NCI-H526 (cell line): ENCODE measurements around the gene HPS4.
"Not testable (repeated sequence)": the region's sequence is repeated elsewhere in the genome, so short reads cannot be mapped to it uniquely, and the experiment has no call there.

Experiments
- DNase-seq, 2 experiments: peaks; one replicate each; lab custom pipeline; 2025; lab: John Stamatoyannopoulos, UW

HPS4 gene

DNA sequence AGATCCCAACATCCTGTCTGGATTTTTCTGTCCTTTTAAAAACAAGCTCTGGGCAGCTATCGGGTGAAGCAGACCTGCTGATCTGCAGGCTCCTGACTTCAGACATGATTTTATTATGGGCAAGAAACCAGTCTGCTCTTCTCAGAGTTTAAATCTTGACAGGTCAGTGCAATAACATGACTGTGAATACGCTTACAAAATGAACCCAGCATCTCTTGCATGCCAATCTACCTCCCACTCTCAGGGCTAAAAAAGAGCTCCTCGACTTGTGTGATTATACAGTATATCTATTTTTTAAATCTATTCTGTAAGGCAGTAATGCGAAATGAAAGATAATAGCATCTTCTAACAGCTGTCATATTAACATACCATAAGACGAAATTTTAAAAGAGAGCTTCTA, 73.2 kb downstream of the HPS4 start:
- DNase-seq = no peak

DNA sequence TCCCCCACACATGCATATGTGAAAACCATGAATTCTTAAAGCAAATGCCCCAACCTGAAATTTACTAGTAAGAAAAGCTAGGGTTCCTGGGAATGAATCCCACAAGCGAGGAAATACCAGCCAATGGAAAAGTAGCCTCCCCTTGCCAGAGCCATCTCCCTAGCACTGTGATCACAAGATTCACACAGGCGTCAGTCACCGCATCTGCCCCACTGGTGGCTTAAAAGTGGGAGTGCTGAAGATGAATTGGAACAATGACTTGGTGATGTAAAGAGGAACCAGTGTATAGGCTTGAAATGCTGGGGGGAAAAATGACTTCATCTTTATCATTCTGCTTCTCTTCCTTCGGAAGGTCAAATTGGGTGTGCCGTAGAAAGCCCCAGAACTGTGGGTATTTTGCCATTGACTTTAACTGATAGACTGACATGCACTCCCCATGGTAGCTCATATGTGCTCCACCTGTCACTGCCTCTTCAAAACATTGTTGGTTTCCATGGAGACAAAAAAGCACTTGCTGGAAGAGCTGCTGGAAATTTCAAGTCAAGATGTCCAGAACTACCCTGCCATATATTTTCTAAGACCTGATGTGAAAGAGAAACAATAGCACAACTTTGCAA, 73.8 kb downstream of the HPS4 start:
- DNase-seq = peak in 1 of 2 experiments; percentile 2

DNA sequence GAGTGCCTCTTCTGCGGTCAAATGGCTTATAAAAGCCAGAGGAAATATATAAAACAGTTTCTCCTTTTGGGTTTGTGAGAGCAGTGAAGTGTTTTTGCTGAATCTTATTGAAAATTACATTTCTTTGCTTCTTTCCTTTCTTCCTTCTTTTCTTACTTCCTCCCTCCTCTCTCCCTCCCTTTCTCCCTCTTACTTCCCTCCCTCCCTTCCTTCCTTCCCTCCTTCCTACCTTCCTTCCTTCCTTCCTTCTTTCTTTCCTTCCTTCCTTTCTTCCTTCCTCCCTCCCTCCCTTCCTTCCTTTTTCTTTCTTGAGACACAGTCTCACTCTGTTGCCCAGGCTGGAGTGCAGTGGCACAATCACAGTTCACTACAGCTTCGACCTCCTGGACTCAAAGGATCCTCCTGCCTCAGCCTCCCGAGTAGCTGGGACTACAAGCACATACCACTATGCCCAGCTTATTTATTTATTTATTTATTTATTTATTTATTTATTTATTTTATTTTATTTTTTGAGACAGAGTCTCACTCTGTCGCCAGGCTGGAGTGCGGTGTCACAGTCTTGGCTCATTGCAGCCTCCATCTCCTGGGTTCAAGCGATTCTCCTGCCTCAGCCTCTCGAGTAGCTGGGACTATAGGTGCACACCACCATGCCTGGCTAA, 74.9 kb downstream of the HPS4 start:
- not testable (repeated sequence) for DNase-seq

DNA sequence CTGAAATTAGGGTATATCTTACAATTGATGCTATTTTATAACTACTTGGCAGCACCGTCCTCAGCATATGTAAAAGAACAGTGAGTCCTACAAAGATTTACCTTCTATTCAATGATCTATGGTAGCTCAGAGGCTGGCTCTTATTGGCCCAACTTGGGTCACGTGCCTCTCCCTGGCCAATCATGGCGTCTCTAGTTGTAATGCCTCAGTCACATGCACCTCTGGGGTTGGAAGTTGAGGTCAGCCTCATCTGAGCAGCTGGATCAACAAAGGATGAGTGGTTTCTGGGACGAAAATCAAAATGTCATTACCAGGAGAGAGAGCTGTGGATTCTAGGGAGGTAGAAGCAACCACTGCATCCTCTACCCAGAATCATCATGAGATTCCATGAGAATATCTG, 77.5 kb downstream of the HPS4 start:
- no peak for DNase-seq

DNA sequence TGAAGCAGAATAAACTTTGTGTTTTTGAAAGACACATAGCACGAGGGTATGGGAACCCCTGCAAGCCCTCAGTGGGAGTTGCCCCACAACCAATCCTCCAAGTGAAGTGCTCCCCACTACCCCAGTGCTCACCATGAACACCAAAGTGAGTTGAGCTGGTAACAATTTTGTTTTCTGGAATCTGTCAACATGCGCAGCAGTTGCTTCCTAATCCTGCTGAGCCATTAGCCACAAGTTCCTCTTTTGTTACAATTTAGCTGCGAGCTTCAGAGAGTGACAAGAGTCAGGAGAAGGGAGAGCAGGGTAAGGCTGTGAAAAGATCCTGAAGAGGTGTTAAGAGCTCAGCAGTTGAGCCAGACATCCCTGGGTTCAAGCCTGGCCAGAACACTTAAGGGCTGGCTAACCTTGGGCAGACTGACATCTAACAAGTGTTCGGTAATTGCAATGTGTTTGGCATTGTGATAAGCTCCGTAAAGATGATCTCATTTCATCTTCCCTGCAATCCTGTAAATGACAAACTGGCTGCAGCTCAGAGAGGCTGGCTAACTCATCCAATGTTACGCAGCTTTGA, 78.6 kb downstream of the HPS4 start:
- DNase-seq = no peak

DNA sequence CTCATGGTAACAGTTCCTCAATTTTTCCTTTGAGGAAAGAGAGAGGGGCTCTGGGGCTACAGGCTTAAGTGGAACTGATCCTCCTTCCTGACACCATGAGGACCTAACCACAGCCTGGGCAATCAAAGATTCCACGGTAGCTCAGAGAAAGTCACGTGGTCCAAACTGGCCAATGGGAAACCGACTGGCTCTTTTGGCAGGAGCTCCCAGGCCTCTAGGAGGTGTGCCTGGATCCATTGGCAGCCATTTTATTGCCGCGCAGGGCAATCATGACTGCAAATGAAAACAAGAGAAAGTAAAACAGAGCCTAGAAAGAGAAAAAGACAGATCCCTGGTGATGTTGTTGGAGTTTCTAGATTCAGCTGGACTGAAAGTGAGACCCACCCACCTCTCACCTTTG, 81.9 kb downstream of the HPS4 start:
- DNase-seq = no peak
